Naive thymus-derived CD4-positive, alpha-beta T cell (primary cell): ENCODE data around the gene PRKAG2. TPM values are rescaled to one million over a fixed set of nuclear protein-coding genes. Genes with fewer than 3 reads are reported as not detected.
A peak's percentile ranks its signal among the peaks of the same experiment; 100 is the strongest.
"Not testable (repeated sequence)": the region's sequence is repeated elsewhere in the genome, so short reads cannot be mapped to it uniquely, and the experiment has no call there.

ENCODE experiments used
- ATAC-seq: fragments of 150-1000 bp; cut with Tn5 transposase; 2 replicates; pipeline ENCODE4 v1.10.0; 2021; ENCODE audit warnings: mild to moderate bottlenecking, moderate library complexity
- CTCF ChIA-PET: fragments of 350-600 bp; sonication (Branson Sonifier 250); formaldehyde crosslinking; loops from one replicate; lab custom pipeline; 2021; ENCODE audit warnings: antibody characterized with exemption; lab: Charles Lee
- POLR2A ChIA-PET: fragments of 350-600 bp; sonication (Branson Sonifier 250); formaldehyde crosslinking; loops from one replicate; lab custom pipeline; 2021; ENCODE audit warnings: antibody characterized with exemption, inconsistent platforms; lab: Charles Lee
- DNase-seq, 9 donors: peaks; one replicate each; pipeline versions ENCODE4 v3.0.0 to v3.0.0-alpha.2; 2020 to 2022; ENCODE audit warnings: mixed read lengths in 1 of 9
- H3K27ac ChIP-seq: one replicate; pipeline ENCODE4 v1.7.0; 2013; ENCODE audit warnings: mild to moderate bottlenecking, low read depth, low read length, moderate library complexity
- H3K27me3 ChIP-seq, 2 donors: one replicate each; pipeline ENCODE4 v1.7.0; 2013; ENCODE audit warnings: low read length in 2 of 2, mild to moderate bottlenecking in 2 of 2, moderate library complexity in 2 of 2; ENCODE audit not compliant: control insufficient read depth in 2 of 2, insufficient read depth in 2 of 2
- H3K36me3 ChIP-seq, 3 experiments: 1 replicate in 2 of 3; 2 replicates in 1 of 3; pipeline ENCODE4 v1.7.0; 2013; ENCODE audit warnings: low read length in 3 of 3, mild to moderate bottlenecking in 3 of 3, moderate library complexity in 1 of 3; ENCODE audit not compliant: insufficient read depth in 3 of 3, control insufficient read depth in 2 of 3
- H3K4me1 ChIP-seq, 2 donors: one replicate each; pipeline ENCODE4 v1.7.0; 2013; ENCODE audit warnings: low read length in 2 of 2, mild to moderate bottlenecking in 2 of 2, moderate library complexity in 1 of 2; ENCODE audit not compliant: control insufficient read depth in 2 of 2, insufficient read depth in 2 of 2
- H3K4me3 ChIP-seq: 2 replicates; pipeline ENCODE4 v1.7.0; 2013; ENCODE audit warnings: mild to moderate bottlenecking, low read length
- H3K9me3 ChIP-seq, 3 experiments: 1 replicate in 2 of 3; 2 replicates in 1 of 3; pipeline ENCODE4 v1.7.0; 2013; ENCODE audit warnings: low read length in 3 of 3; ENCODE audit not compliant: control insufficient read depth in 2 of 3
- H3K27ac Mint-ChIP-seq, 9 donors: one replicate each; pipeline ENCODE4 v1.8.0; 2020 to 2022; ENCODE audit warnings: mixed read lengths in 9 of 9, mild to moderate bottlenecking in 8 of 9, moderate library complexity in 5 of 9, inconsistent platforms in 2 of 9
- H3K27me3 Mint-ChIP-seq, 5 donors: one replicate each; pipeline ENCODE4 v1.8.0; 2021 to 2022; ENCODE audit warnings: mixed read lengths in 5 of 5, mild to moderate bottlenecking in 1 of 5
- H3K36me3 Mint-ChIP-seq, 5 donors: one replicate each; pipeline ENCODE4 v1.8.0; 2020 to 2022; ENCODE audit warnings: mixed read lengths in 5 of 5, mild to moderate bottlenecking in 3 of 5, inconsistent platforms in 1 of 5
- H3K4me1 Mint-ChIP-seq, 7 donors: one replicate each; pipeline ENCODE4 v1.8.0; 2020 to 2022; ENCODE audit warnings: mixed read lengths in 7 of 7, mild to moderate bottlenecking in 3 of 7, inconsistent platforms in 1 of 7
- H3K4me3 Mint-ChIP-seq, 10 donors: one replicate each; pipeline ENCODE4 v1.8.0; 2020 to 2022; ENCODE audit warnings: mild to moderate bottlenecking in 10 of 10, mixed read lengths in 10 of 10, moderate library complexity in 6 of 10, inconsistent platforms in 2 of 10
- H3K9me3 Mint-ChIP-seq, 11 donors: one replicate each; pipeline ENCODE4 v1.8.0; 2020 to 2022; ENCODE audit warnings: mixed read lengths in 11 of 11, mild to moderate bottlenecking in 4 of 11, inconsistent platforms in 1 of 11, moderate library complexity in 1 of 11
- intact Hi-C, 2 donors: fragments of 100-400 bp; cut with micrococcal nuclease; formaldehyde crosslinking; loops; one replicate each; pipeline ENCODE4 v1.15.1; 2023
- polyA plus RNA-seq, 2 donors: library from polyadenylated mRNA; unstranded; fragments of 300-500 nt; fragmentation: Illumina TruSeq; gene quantifications; one replicate each; pipeline ENCODE4 v1.2.3, GENCODE V29; 2021
- total RNA-seq, 6 experiments: library from RNA in 5 of 6; stranded (reverse) in 5 of 6; gene quantifications; 1 replicate in 5 of 6; 2 replicates in 1 of 6; pipeline ENCODE4 v1.2.3 and lab custom pipeline; 2021 to 2026

The PRKAG2 gene
- total and polyA plus RNA-seq, 7 experiments from 2014 or later: 15.0 to 74.4 (median 55.7) TPM

DNA sequence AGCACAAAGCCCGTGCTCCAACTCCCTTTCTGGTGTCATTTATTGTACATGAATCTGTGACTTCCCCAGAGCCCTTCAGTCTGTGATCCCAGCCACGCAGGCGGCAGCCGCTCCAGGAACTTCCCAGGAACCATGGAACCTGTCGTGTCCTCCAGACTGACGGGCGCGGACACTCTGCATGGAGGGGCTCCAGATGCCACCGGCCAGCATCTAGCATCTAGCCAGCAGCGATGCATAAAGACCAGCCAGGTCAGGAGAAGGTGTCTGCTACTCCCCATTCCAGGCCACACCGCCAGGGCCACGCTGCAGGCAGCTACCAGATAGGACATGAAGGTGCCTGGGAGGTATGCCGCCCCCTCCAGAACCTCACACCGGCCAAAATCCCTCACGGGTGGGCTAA, 77.4 kb downstream of the PRKAG2 start:
- H3K27ac Mint-ChIP-seq: no peak overlapping the region
- POLR2A ChIA-PET: interaction anchor here (0.6 kb wide), 1 partner anchor 136 kb away, joined by 3 read pairs; no protein-coding TSS in a partner anchor
- CTCF ChIA-PET: no interaction called here

DNA sequence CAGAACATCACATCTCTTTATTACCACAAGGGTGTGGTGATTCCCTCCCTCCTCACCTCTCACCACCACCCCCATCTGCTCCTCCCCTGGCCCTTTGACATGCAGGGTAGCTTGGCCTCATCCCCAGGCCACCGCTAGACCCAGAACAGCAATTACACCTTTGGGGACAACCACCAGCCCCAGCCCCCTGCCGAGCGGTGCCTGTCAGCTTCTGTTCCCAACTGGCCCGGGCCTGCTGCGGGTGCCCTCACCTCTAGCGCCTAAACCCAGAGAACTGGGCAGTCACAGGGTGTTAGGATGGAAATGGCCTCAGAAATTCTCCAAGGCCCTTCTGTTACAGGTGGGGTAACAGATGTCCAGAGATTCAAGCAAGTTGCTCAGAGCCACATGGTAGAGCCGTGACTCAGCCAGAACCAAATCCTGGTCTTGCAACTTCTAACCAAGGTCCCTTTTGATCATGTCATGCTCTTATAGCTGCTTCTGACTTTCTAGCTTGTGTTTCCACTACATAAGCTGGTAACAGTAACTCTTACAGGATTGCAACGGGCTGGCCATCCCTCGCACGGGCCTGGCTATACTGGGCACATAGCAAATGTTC, 78.0 kb downstream of the PRKAG2 start:
- peaks cover 0 to 22% (median 3%) of the 10 kb centered on the region in 7 donors for H3K4me1 Mint-ChIP-seq
- peaks cover 0 to 8% (median 0%) of the 10 kb centered on the region in 3 experiments for H3K36me3 ChIP-seq
- ATAC-seq (no peak), DNase-seq (no peak)
- H3K27me3 ChIP-seq: no peaks in the 10 kb centered on the region
- H3K4me3 Mint-ChIP-seq: no peak overlapping the region
- intact Hi-C loops: no loop called here
- no peak overlapping the region for H3K27ac ChIP-seq
- ChIA-PET POLR2A (interaction anchor here (0.6 kb wide), 1 partner anchor 136 kb away, joined by 3 read pairs; no protein-coding TSS in a partner anchor), CTCF (no interaction called here)
- H3K4me1 ChIP-seq: peaks cover 0 to 4% of the 10 kb centered on the region in 2 donors
- H3K36me3 Mint-ChIP-seq: peaks cover 0 to 4% (median 0%) of the 10 kb centered on the region in 5 donors
- H3K9me3 ChIP-seq: no peaks in the 10 kb centered on the region
- no peak overlapping the region for H3K27ac Mint-ChIP-seq
- H3K9me3 Mint-ChIP-seq: no peaks in the 10 kb centered on the region
- H3K4me3 ChIP-seq: no peak overlapping the region
- no peaks in the 10 kb centered on the region for H3K27me3 Mint-ChIP-seq

More for the DNA sequence above, 77.4 kb downstream of the PRKAG2 start:
- peaks cover 0 to 4% of the 10 kb centered on the region in 2 donors for H3K4me1 ChIP-seq
- H3K36me3 Mint-ChIP-seq: peaks cover 0 to 8% (median 0%) of the 10 kb centered on the region in 5 donors
- no peak overlapping the region for H3K27ac ChIP-seq
- DNase-seq: no peak
- peaks cover 0 to 17% (median 3%) of the 10 kb centered on the region in 7 donors for H3K4me1 Mint-ChIP-seq
- H3K4me3 ChIP-seq: no peak overlapping the region
- no peaks in the 10 kb centered on the region for H3K9me3 ChIP-seq
- no peak for ATAC-seq
- H3K27me3 Mint-ChIP-seq: no peaks in the 10 kb centered on the region
- no peaks in the 10 kb centered on the region for H3K27me3 ChIP-seq
- H3K9me3 Mint-ChIP-seq: no peaks in the 10 kb centered on the region
- intact Hi-C loops: no loop called here
- no peak overlapping the region for H3K4me3 Mint-ChIP-seq
- H3K36me3 ChIP-seq: peaks cover 0 to 11% (median 0%) of the 10 kb centered on the region in 3 experiments

DNA sequence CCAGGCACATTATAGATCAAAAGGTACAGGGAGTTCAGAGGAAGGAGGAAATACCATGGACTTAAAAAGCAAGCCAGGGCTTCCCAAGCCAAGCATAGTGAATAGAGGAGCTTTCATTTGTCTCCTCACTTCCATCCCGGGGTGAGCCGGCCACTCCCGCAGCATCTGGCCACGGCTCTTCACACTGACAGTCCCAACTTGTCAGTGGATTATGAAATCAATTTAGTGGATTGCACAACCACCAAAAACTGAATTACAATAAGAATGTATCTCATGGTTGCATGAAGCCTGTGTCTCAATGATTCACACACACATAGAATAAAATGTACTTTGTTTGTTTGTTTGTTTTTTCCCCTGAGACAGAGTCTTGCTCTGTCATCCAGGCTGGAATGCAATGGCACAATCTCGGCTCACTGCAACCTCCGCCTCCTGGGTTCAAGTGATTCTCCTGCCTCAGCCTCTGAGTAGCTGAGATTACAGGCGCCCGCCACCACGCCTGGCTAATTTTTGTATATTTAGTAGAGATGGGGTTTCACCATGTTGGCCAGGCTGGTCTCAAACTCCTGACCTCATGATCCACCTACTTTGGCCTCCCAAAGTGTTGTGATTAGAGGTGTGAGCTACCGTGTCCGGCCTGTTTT, 79.1 kb downstream of the PRKAG2 start:
- H3K9me3 Mint-ChIP-seq, CTCF ChIA-PET, H3K27me3 ChIP-seq, POLR2A ChIA-PET, H3K4me1 ChIP-seq, H3K4me3 Mint-ChIP-seq, H3K9me3 ChIP-seq, H3K36me3 Mint-ChIP-seq, intact Hi-C loops, H3K27ac ChIP-seq, DNase-seq, H3K27me3 Mint-ChIP-seq, H3K36me3 ChIP-seq, H3K4me3 ChIP-seq: not testable (repeated sequence)
- peak; percentile 16 for ATAC-seq
- Mint-ChIP-seq H3K27ac (peak overlapping the region in 1 of 9 donors; percentile 78), H3K4me1 (peaks cover 0 to 19% (median 3%) of the 10 kb centered on the region in 7 donors)

GRCh38 chr7:151796871-151797537, 79.9 kb downstream of the PRKAG2 start:
- ATAC-seq (peak; percentile 55), DNase-seq (no peak)
- intact Hi-C loops: no loop called here
- H3K27me3 Mint-ChIP-seq: no peaks in the 10 kb centered on the region
- Histone ChIP-seq H3K4me3 (no peak overlapping the region), H3K4me1 (peaks cover 0 to 4% of the 10 kb centered on the region in 2 donors), H3K27ac (no peak overlapping the region), H3K36me3 (peaks cover 0 to 8% (median 0%) of the 10 kb centered on the region in 3 experiments), H3K9me3 (no peaks in the 10 kb centered on the region), H3K27me3 (no peaks in the 10 kb centered on the region)
- no peaks in the 10 kb centered on the region for H3K9me3 Mint-ChIP-seq
- H3K4me1 Mint-ChIP-seq: peaks cover 0 to 17% (median 3%) of the 10 kb centered on the region in 7 donors
- no peaks in the 10 kb centered on the region for H3K36me3 Mint-ChIP-seq
- POLR2A ChIA-PET: no interaction called here
- no peak overlapping the region for H3K4me3 Mint-ChIP-seq
- CTCF ChIA-PET: no interaction called here
- no peak overlapping the region for H3K27ac Mint-ChIP-seq

GRCh38 chr7:151796091-151796870, 80.6 kb downstream of the PRKAG2 start:
- intact Hi-C loops: no loop called here
- no peak overlapping the region for H3K4me3 ChIP-seq
- ATAC-seq: peak; percentile 76
- H3K36me3 ChIP-seq: peaks cover 0 to 8% (median 0%) of the 10 kb centered on the region in 3 experiments
- peaks cover 0 to 18% (median 7%) of the 10 kb centered on the region in 7 donors for H3K4me1 Mint-ChIP-seq
- H3K4me3 Mint-ChIP-seq: no peak overlapping the region
- H3K36me3 Mint-ChIP-seq: peaks cover 0 to 4% (median 0%) of the 10 kb centered on the region in 5 donors
- no peaks in the 10 kb centered on the region for H3K27me3 Mint-ChIP-seq
- ChIA-PET CTCF (no interaction called here), POLR2A (no interaction called here)
- no peaks in the 10 kb centered on the region for H3K27me3 ChIP-seq
- H3K4me1 ChIP-seq: peaks cover 0 to 4% of the 10 kb centered on the region in 2 donors
- no peak overlapping the region for H3K27ac ChIP-seq
- DNase-seq: no peak
- H3K9me3 Mint-ChIP-seq: no peaks in the 10 kb centered on the region
- no peaks in the 10 kb centered on the region for H3K9me3 ChIP-seq
- H3K27ac Mint-ChIP-seq: peak overlapping the region in 1 of 9 donors; percentile 36

GRCh38 chr7:151795168-151795811, 81.6 kb downstream of the PRKAG2 start:
- Histone ChIP-seq H3K27ac (no peak overlapping the region), H3K4me3 (no peak overlapping the region), H3K9me3 (no peaks in the 10 kb centered on the region), H3K4me1 (peaks cover 0 to 4% of the 10 kb centered on the region in 2 donors), H3K27me3 (no peaks in the 10 kb centered on the region), H3K36me3 (peaks cover 0 to 8% (median 0%) of the 10 kb centered on the region in 3 experiments)
- Mint-ChIP-seq H3K27ac (peak overlapping the region in 2 of 9 donors; percentile 26 to 38), H3K4me3 (no peak overlapping the region), H3K27me3 (no peaks in the 10 kb centered on the region), H3K9me3 (no peaks in the 10 kb centered on the region), H3K4me1 (peaks cover 0 to 20% (median 10%) of the 10 kb centered on the region in 7 donors), H3K36me3 (peaks cover 0 to 5% (median 0%) of the 10 kb centered on the region in 5 donors)
- ChIA-PET CTCF (interaction anchor here (0.6 kb wide), 1 partner anchor 12 kb away, joined by 3 read pairs; no protein-coding TSS in a partner anchor), POLR2A (interaction anchor here (0.7 kb wide), 1 partner anchor 25 kb away, joined by 3 read pairs; no protein-coding TSS in a partner anchor)
- intact Hi-C loops: no loop called here
- DNase-seq: peak in 1 of 9 donors; percentile 62
- ATAC-seq: peak; percentile 36
